ENCODE data around the gene STXBP1.

STXBP1 gene

DNA sequence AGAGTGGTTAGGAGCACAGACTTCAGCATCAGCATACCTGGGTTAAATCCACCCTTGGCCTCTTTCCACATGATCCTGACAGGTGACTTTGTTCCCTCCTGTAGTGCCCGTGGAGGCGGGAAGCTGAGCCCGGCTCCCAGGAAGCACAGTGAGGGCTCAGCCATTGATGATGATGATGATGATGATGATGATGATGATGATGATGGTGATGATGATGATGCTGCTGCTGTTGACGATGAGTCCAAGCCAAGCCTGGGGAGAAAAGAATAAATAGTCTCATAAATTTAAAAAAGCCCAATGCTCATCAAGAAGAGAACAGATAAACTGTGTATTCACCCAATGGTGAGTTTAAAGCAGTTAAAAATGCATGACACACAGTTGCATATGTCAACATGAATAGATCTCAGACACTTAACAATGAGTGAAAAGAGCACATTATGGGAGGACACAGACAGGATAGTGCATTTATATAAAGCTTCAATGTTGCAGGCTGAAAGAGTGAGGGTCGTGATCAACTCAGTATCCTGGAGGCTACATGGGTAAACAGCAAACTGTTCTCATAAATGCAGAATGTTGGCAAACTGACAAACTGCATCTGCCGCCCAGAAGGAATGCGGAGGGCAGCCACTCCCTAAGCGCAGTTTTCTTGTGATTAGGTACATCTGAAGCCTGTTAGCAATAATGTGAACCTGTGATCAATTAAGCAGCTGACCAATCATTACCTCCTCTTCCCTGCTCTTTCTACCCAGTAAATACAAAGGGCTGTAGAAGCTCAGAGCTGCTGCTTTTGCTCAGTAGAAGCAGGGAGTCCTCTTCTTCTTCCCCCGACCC lies 83.0 kb downstream of the STXBP1 start:
- DNase-seq, result peak; percentile 21

DNA sequence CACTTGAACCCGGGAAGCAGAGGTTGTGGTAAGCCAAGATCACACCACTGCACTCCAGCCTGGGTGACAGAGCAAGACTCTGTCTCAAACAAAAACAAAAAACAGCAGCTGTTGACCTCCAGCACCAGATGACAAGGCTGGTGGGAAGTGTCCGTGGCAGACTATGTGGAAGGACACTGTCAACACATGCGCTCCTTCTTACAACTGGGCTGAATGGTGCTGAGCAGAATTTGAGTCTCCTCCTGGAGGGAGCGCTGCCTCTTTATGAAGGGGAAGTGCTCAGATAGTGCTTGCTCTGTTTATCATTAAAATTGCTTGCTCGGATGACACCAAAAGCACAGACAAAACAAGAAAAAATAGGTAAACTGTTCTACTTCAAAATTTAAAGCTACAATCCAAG lies 85.5 kb downstream of the STXBP1 start:
- DNase-seq, result no peak

DNA sequence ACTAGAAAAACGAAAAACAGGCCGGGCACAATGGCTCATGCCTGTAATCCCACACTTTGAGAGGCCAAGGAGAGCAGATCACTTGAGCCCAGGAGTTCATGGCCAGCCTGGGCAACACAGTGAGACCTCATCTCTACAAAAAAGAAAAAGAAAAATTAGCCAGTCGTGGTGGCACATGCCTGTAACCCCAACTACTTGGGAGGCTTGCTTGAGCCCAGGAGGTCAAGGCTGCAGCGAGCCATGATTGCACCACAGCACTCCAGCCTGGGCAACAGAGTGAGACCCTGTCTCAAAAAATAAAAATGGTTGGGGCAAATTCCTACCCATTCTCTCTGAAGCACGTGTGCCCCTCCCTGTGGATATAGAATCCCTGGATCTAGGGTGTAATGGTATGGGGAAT lies 86.3 kb downstream of the STXBP1 start:
- DNase-seq, result no peak

DNA sequence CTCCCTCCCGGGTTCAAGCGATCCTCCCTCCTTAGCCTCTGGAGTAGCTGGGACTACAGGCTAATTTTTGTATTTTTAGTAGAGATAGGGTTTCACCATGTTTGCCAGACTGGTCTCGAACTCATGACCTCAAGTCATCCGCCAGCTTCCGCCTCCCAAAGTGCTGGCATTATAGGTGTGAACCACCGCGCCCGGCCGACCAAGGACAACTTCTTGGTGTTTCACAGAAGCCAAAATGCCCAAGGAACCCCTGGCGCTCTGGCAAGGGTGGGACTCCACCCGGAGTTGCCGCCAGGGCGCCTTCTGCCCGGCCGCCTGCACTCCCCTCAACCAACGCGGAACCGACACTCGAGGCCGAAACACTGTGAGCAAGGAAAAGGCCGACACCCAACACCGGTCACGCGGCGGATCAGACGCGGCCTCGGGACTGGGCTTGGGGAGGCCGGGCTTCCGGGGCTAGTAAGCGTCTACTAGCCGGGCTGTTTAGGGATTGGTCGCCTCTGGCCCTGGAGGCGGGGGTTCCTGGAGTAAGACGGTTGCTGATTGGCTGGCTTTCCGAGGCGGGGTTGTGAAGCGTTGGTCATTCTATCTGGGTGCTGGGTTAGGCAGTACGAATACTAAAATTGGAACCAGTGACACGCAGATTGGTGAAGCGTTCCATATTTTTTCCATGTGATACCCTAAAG lies 87.1 kb downstream of the STXBP1 start:
- peak; percentile 95 for DNase-seq

DNA sequence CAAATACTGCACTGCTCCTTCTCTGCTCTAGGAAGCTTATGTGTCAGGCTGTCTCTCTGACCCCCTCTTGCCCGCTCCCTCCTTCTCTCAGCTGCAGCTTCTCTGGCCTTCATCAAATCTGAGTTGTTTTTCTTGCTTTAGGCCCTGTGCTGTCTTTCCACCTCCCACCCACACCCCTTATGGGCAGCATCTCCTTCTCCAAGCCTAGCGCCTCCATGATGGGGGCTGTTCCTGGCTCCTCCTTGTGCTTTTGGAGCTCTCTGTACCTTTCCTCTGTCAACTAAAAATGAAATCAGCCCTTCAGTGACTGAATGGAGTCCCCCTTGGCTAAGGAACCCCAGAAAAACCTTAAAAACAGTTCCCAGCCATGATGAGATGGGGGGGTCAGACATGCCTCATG lies 88.1 kb downstream of the STXBP1 start:
- no peak for DNase-seq

DNA sequence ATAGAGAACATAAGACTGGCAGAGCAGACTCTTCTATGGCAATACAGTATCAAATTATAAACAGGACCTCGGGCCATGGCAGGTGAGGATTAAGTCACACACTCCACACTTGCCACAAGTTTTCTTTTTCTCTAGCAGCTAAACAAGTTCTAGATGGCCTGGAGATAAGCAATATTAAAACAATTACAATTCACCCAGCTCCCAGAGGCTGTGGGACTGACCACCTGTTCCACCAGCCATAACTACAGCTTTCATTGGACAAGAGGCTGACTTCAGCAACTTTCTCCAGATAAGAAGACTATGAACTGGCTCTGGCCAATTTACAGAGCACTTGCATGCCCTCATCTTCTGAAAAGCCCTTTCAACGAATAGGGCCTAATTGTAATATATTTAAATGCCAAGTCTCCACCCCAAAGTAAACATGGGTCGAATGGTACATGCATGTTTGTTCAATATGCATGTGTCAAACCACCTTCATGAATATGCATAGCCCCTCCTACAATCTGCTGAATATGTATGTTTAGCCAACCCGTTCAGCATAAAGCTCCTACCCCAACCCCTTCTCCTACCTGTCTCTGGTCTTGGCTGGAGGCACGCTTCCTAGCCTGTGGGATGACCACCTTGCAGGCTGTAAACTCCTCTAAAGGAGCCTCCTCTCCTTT lies 88.6 kb downstream of the STXBP1 start:
- DNase-seq, result no peak

DNA sequence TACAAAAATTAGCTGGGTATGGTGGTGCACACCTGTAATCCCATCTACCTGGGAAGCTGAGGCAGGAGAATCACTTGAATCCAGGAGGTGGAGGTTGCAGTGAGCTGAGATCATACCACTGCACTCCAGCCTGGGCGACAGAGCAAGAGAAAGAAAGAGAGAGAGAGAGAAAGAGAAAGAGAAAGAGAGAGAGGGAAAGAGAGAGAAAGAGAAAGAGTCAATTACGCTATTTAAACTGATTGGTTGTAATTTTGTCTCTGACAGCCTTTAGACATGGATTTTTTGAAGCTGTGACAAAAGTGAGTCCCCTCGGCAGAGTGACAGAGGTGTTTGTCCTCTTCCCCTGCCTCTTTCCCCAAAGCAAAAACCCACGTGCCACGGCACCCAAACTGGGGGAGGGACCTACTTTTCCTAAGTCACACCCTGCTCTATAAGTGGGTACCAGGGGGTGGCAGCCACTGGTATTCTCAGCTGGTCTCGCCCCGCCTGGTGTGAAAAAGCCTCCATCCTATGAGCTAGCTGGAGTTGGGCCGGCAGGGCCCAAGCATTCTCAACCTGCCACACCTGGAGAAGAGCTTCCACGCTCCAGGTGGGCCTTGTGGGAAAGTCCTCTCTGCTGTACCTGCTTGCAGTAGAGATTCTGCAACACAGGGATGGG lies 91.3 kb downstream of the STXBP1 start:
- no peak for DNase-seq

DNA sequence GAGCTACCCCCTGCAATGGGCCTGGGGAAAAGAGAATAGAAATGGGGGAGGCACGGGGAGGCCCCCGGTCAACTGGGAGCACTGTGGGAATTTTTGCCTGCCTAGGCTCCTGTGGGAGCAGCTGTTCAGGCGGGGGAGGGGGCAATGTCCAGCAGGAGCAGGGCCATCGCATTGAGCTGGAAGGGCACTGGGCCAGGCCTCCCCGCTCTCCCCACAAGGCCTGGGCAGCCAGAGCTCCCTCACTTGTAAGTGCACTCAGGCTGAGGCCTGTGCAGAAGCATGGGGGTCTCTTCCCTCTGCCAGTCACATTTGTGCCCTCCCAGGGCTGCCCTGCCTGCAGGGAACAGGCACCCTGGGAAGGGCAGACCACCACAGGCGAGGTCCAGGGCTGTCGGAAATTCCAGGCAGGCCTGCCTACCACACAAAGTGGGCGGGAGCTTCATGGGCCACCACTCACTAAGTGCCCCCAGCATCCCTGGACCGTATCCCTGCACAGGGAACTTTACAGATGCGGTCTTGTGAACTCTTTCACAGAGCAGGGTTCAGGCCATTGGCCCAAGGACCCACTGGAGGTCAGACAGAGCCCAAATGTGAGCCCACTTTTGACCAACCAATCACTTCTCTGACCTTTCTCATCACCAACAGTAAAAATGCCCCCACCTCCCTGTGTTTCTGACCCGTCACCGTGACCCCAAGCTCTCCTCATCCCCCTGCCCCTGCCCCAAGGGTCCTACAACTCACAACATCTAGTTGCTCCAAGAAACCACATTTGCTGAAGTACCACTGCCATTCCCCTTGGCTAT lies 93.7 kb downstream of the STXBP1 start:
- DNase-seq, result no peak

DNA sequence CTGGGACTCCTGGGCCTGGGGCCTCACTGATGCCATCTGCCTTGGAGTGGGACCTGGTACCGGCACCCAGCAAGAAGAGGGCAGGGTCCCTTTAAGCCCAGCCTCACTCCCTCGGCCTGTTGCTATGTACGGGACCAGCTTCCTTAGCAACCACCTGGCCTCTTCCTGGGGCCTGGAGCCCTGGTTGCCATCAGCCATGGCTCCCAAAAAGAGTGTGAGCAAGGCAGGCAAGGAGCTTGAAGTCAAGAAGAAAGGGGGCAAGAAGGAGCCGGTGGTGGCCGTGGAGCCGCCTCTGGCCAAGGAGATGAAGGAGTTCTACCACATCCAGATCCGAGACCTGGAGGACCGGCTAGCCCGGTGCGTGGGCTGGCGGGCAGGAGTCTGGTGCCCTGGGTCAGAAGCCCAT lies 94.8 kb downstream of the STXBP1 start, which contains the start of gene CFAP157:
Gene CFAP157 (plus strand): TSS at position 153 of the 406 bp plus-strand sequence. CDS start 44 bp downstream, at position 197.
- DNase-seq, result no peak

DNA sequence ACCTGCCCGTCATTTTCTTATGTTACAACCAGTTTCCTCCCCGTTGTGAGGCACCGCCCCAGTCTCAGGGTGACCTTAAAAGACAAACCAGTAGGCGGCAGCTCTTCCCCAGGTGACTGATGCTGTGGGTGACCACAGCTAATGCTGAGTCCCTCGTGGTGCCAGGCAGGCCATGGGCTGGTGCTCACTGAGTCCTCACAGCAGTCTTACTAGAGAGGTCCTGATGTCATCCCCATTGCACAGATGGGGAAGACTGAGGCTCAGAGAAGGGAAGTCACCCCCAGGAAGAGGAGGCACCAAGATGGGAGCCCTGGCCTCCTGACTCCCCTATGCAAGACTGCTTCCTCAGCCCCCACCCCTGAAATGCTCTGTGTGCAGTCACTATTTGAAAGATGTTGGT lies 95.7 kb downstream of the STXBP1 start:
- no peak for DNase-seq

DNA sequence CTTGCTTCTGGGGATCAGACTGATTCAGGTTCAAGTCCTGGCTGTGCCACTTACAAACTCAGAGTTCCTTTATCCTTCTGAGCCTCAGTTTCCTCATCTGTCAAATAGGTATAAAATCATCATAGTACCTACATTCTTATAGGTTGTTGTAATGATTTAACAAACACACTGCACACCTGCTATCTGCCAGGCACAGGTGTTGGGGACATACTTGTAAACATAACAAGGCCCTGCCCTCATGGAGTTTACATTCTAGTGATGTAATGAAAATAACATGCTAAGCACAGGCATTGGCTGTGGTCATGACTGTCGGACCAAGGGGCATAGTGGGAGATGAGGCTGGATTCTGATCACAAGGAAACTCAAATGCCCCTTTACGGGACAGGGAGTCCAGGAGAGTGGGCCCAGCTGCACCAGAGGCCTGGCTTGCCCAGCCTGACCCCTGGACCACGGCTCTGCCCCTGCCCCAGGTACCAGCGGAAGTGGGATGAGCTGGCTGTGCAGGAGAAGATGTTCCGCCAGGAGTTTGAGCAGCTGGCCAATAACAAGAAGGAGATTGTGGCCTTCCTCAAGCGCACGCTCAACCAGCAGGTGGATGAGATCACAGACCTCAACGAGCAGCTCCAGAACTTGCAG lies 97.0 kb downstream of the STXBP1 start:
- DNase-seq, result no peak

DNA sequence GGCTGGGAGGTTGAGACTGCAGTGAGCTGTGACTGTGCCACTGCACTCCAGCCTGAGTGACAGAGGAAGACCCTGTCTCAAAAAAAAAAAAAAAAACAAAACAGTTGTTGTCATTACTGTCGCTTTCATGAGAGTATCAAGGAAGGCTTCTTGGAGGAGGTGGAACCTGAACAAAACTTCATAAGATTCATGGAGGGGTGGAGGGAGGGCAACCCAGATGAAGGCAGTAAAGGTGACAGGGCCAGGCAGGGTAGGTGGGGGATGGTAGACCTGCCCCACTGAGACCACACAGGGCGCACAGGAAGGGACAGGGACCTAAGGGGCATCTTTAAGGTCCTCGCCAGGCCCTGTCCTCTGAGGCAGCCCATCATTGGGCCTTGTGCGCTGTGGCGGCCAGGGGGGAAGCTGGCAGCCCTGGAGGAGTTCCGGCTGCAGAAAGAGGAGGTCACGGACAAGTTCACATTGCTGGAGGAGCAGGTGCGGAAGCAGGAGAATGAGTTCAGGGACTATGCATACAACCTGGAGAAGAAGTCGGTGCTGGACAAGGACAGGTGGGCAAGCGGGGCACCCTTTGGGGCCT lies 98.2 kb downstream of the STXBP1 start:
- no peak for DNase-seq

DNA sequence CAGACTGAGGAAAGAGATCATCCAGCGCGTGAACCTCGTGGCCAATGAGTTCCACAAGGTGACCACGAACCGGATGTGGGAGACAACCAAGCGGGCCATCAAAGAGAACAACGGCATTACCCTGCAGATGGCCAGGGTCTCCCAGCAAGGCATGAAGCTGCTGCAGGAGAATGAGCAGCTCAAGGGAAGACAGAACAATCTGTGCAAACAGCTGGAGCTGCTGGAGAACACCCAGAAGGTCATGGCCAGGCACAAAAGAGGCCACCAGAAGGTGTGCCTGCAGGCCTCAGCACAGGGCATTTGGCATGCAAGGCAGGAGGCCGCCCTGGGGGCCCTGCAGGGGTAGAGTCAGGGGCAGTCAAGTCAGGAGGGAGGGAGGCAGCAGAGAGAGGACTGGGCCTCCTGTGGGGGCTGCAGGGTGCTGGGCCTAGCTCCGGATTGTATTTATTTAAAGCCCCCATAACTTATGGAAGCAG lies 99.2 kb downstream of the STXBP1 start:
- no peak for DNase-seq

DNA sequence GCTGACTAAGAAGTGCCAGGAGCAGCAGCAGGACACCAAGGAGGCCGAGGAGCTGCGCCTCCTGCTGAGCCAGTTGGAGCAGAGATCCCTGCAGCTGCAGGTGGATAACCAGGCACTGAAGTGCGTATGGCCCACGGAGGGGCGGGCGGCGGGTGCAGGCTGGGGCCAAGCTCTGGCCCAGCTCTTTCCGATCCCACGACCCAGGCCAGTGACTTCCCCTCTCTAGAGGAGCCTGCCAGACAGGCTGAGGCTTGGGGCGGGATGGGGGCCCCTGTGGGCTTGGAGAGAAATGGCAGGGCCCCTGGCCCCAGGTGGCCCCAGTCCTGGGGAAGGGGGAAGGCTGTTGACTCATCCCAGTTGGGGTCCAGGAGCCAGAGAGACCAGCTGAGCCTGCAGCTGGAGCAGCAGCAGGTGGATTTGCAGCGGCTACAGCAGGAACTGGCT lies 99.8 kb downstream of the STXBP1 start:
- DNase-seq, result no peak

DNA sequence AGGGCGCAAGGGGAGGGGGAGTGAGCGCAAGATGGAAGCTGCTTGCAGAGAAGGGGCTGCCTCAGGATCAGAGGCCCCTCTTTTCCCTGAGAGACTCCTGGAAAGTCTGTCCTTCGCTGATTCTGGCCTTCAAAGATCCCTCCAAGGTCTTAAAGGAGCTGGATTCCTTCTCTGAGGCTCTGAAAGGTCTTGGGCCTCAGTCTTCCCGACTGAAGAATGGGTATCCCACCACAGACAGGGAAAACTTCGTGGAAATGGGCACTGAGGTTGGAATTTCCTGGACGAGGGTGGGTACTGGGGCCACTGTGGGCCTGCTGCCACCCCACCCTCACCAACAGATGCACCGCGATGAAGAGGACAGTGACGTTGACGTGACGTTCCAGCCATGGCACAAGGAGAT lies 100.3 kb downstream of the STXBP1 start:
- no peak for DNase-seq

DNA sequence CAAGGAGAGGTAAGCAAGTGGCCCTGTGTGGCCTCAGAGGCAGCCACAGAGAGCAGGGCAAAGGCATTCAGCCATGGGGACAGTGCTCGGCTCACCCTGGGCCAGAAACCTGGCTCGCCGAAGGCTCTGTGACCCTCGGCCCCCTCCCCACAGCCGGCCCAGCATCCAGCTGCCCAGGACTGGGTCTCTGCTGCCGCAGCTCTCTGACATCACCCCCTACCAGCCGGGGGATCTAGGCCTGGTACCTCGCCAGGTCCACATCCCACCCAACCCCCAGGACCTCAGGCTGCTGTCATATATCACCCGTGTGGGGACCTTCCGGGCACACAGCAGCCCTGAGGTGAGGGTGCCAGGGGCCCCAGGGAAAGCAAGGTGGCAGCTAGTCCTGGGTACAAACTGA lies 100.8 kb downstream of the STXBP1 start:
- no peak for DNase-seq

DNA sequence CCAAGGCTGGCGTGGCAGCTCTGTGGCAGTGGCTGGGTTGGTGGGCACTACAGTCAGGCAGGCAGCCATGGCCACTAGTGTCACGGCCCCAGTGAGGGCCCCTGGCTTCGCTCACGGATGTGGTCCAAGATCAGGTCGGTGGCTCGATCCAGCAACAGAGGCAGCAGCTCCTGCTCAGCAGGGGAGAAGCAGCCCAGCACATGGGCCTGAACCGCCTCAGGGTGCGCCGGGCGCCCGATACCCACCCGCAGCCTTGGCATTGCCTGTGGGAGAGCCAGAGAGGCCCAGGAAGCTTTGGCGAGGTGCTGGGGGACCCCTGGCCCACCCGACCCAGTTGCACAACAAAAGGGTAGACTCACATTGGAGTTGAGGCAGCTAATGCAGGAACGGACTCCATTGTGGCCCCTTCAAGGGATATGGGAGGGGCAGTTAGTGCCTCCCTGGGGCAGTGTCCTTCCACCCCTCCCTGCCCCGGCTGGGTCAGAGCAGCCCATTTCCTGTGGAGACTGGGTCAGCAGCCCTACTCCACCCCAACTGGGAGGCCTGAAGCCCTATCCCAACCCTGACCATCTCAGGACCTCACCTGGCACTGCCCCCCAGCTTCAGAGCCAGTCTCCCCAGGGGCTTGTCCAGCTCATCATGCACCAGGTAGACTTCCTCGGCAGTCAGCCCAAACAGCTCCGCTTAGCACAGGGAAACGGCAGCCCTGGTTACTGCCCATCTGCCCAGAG lies 102.1 kb downstream of the STXBP1 start:
- no peak for DNase-seq

DNA sequence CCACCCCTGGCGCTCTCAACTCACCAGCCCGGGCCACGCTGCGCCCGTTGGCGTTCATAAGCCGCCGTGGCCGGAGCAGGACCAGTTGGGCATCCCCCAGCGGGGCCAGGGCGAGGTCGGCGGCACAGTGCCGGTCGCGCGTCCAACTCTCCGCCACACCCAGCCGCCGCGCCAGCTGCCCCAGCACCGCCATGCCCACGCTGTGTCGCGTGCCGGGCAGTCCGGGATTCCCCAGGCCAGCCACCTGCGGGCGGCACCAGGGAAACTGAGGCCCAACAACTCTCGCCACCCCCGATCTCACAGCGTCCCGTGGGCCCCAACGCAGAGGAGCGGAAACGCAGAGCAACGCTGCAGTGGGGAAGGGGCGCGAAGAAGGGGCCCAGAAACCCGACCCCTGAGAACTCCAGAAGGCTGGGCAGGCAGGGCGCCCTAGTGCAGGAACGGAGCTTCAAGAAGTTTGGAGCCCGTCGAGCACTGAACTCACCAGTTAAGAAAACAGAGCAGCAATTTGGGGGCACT lies 102.9 kb downstream of the STXBP1 start:
- no peak for DNase-seq

DNA sequence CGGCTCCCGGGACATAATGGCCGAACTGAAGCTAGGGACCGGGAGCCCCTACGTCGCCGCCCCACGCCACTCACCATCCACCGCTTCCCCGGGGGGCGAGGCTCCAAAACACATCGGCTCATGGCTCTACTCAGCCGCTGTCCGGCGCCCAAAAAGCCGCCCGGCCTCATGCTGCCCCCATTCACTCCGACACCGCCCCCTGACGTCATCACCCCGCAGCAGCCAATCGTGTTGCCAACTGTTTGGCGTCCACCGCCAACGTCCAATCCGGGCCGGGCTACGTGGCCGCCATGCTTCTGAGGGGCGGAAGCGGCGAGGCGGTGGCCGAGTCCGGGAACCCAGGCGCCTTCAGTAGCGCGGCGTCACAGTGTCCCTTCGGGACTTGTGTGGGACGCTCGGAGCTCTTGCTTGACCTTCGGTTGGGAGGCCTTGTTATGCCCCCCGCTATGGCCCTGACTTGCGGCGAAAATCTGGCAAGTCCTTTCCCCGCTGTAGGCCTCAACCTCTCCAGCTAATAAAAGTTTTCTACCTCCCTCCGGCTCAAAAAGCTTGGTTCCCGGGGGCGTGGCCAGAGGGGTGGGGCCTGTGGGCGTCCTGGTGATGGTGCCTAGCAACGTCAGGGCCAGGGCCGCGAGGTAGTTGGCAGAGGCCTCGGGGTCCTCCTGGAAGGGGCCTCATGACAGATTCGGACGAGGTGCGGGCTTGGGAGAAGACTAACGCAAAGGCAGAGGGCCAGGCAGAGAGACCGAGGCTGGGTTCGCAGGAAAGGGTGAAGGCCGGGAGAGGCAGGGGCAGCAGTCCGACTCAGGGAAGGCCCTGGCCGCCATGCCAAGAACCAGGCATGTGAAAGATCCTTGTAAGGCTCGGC lies 103.6 kb downstream of the STXBP1 start, which contains the start of the genes PTRH1 and TTC16:
Gene PTRH1 (minus strand): TSS at position 194 of the 868 bp plus-strand sequence. CDS start 24 bp downstream, at position 170.
Gene TTC16 (plus strand): TSS at position 610 of the 868 bp plus-strand sequence. CDS start 67 bp downstream, at position 677.
- DNase-seq, result peak; percentile 96

Measured in fibroblast of skin of back (primary cell).